ENCODE results near the gene KANSL1L.

The KANSL1L gene

GRCh38 chr2:210063306-210063705 lies 107.9 kb downstream of the KANSL1L start:
- DNase-seq = no peak

- DNase-seq = no peak
These were observed 115.4 kb downstream of the KANSL1L start for GRCh38 chr2:210055825-210056224.

- no peak for DNase-seq
These were observed 116.5 kb downstream of the KANSL1L start for GRCh38 chr2:210054696-210055095.

GRCh38 chr2:210050885-210051284 lies 120.3 kb downstream of the KANSL1L start:
- no peak for DNase-seq

- no peak for DNase-seq
These were observed 121.4 kb downstream of the KANSL1L start for GRCh38 chr2:210049831-210050230.

GRCh38 chr2:210046851-210047500 lies 124.2 kb downstream of the KANSL1L start:
- DNase-seq = no peak

GRCh38 chr2:210038078-210038477 lies 133.1 kb downstream of the KANSL1L start:
- no peak for DNase-seq

- DNase-seq = no peak
These were observed 135.5 kb downstream of the KANSL1L start for GRCh38 chr2:210035679-210036078.

- DNase-seq = no peak
These were observed 137.0 kb downstream of the KANSL1L start for GRCh38 chr2:210034087-210034683.

- peak in 1 of 3 experiments; percentile 23 for DNase-seq
These were observed 143.0 kb downstream of the KANSL1L start for GRCh38 chr2:210028178-210028577.

- no peak for DNase-seq
These were observed 143.6 kb downstream of the KANSL1L start for GRCh38 chr2:210027608-210028007.

GRCh38 chr2:210022824-210023223 lies 148.4 kb downstream of the KANSL1L start:
- no peak for DNase-seq

- no peak for DNase-seq
These were observed 151.1 kb downstream of the KANSL1L start for GRCh38 chr2:210020138-210020537.

- no peak for DNase-seq
These were observed 161.3 kb downstream of the KANSL1L start for GRCh38 chr2:210009896-210010295.

- DNase-seq = no peak
These were observed 162.1 kb downstream of the KANSL1L start for GRCh38 chr2:210009126-210009525.

- DNase-seq = no peak
These were observed 163.3 kb downstream of the KANSL1L start for GRCh38 chr2:210007895-210008294.

- DNase-seq = no peak
These were observed 166.3 kb downstream of the KANSL1L start for GRCh38 chr2:210004881-210005280.

GRCh38 chr2:210003359-210003758 lies 167.8 kb downstream of the KANSL1L start:
- DNase-seq = no peak

GRCh38 chr2:210002158-210003157 lies 168.8 kb downstream of the KANSL1L start, which contains the start of gene RPE:
RPE (plus strand) TSS chr2:210002638; CDS start chr2:210002662, 24 bp downstream.
- DNase-seq = peak; percentile 93 to 96 (median 96)

- DNase-seq = no peak
These were observed 170.5 kb downstream of the KANSL1L start for GRCh38 chr2:210000464-210001324.

GRCh38 chr2:209998596-209998995 lies 172.6 kb downstream of the KANSL1L start:
- no peak for DNase-seq

- no peak for DNase-seq
These were observed 177.2 kb downstream of the KANSL1L start for GRCh38 chr2:209993968-209994367.

Measured in NCI-H1417 (cell line).